Measurements from ENCODE around the gene SLIT1.

- TF ChIP-seq POLR2AphosphoS5 (IDR thresholded peaks at IDR 0.05; ENCODE audit: borderline replicate concordance, low read depth, low read length): no peak
- TF ChIP-seq EZH2 (IDR thresholded peaks at IDR 0.05): no peak
- no peak for TF ChIP-seq FOXP2 (optimal IDR thresholded peaks at IDR 0.05; ENCODE audit: control extremely low read depth, extremely low read length, insufficient read depth)
Observed at GRCh38 chr10:97136756-97137155, 49.0 kb downstream of the SLIT1 start.

Measured in SK-N-MC (cell line).